ENCODE results near the gene HDAC7. TPM values are rescaled to one million over a fixed set of nuclear protein-coding genes. Genes with fewer than 3 reads are reported as not detected.

The HDAC7 gene
- total RNA-seq, 1 donor from 2014 or later = 76.0 TPM

GRCh38 chr12:47748899-47749298, 70.8 kb downstream of the HDAC7 start:
- H3K9me3 Mint-ChIP-seq = no peaks in the 10 kb centered on the region
- no peaks in the 10 kb centered on the region for H3K36me3 Mint-ChIP-seq (ENCODE audit: low read depth)
- no peak for DNase-seq (ENCODE audit: low read depth, low spot score)
- H3K4me3 Mint-ChIP-seq = no peak overlapping the region
- peaks cover 14% of the 10 kb centered on the region for H3K4me1 Mint-ChIP-seq
- TF ChIP-seq CTCF (conservative IDR thresholded peaks at IDR 0.05) = no peak
- no peak overlapping the region for H3K27ac Mint-ChIP-seq (ENCODE audit: unreplicated experiment)
- peaks cover 11% of the 10 kb centered on the region for H3K27me3 Mint-ChIP-seq (ENCODE audit: low read depth)

GRCh38 chr12:47748507-47748828, 71.2 kb downstream of the HDAC7 start:
- H3K4me3 Mint-ChIP-seq = no peak overlapping the region
- no peak for DNase-seq (ENCODE audit: low read depth, low spot score)
- TF ChIP-seq CTCF (conservative IDR thresholded peaks at IDR 0.05) = no peak
- no peak overlapping the region for H3K27ac Mint-ChIP-seq (ENCODE audit: unreplicated experiment)
- no peaks in the 10 kb centered on the region for H3K9me3 Mint-ChIP-seq
- peaks cover 15% of the 10 kb centered on the region for H3K27me3 Mint-ChIP-seq (ENCODE audit: low read depth)
- H3K36me3 Mint-ChIP-seq (ENCODE audit: low read depth) = no peaks in the 10 kb centered on the region
- peaks cover 11% of the 10 kb centered on the region for H3K4me1 Mint-ChIP-seq

- Mint-ChIP-seq H3K27ac (ENCODE audit: unreplicated experiment) (no peak overlapping the region), H3K9me3 (no peaks in the 10 kb centered on the region), H3K36me3 (ENCODE audit: low read depth) (no peaks in the 10 kb centered on the region), H3K4me3 (no peak overlapping the region), H3K4me1 (peaks cover 11% of the 10 kb centered on the region), H3K27me3 (ENCODE audit: low read depth) (peaks cover 16% of the 10 kb centered on the region)
- no peak for DNase-seq (ENCODE audit: low read depth, low spot score)
- TF ChIP-seq CTCF (conservative IDR thresholded peaks at IDR 0.05) = no peak
These were observed 71.9 kb downstream of the HDAC7 start for GRCh38 chr12:47747596-47748506.

GRCh38 chr12:47747126-47747525, 72.6 kb downstream of the HDAC7 start:
- H3K27me3 Mint-ChIP-seq (ENCODE audit: low read depth) = peaks cover 16% of the 10 kb centered on the region
- H3K9me3 Mint-ChIP-seq = no peaks in the 10 kb centered on the region
- no peak for DNase-seq (ENCODE audit: low read depth, low spot score)
- H3K36me3 Mint-ChIP-seq (ENCODE audit: low read depth) = no peaks in the 10 kb centered on the region
- no peak overlapping the region for H3K27ac Mint-ChIP-seq (ENCODE audit: unreplicated experiment)
- no peak for TF ChIP-seq CTCF (conservative IDR thresholded peaks at IDR 0.05)
- no peak overlapping the region for H3K4me3 Mint-ChIP-seq
- peaks cover 11% of the 10 kb centered on the region for H3K4me1 Mint-ChIP-seq

GRCh38 chr12:47746523-47746922, 73.2 kb downstream of the HDAC7 start:
- Mint-ChIP-seq H3K27me3 (ENCODE audit: low read depth) (peaks cover 16% of the 10 kb centered on the region), H3K4me3 (no peak overlapping the region), H3K9me3 (no peaks in the 10 kb centered on the region), H3K27ac (ENCODE audit: unreplicated experiment) (no peak overlapping the region), H3K4me1 (peaks cover 11% of the 10 kb centered on the region), H3K36me3 (ENCODE audit: low read depth) (no peaks in the 10 kb centered on the region)
- TF ChIP-seq CTCF (conservative IDR thresholded peaks at IDR 0.05) = no peak
- DNase-seq (ENCODE audit: low read depth, low spot score) = no peak
